ENCODE data around the gene ERG28. TPM values are rescaled to one million over a fixed set of nuclear protein-coding genes. Genes with fewer than 3 reads are reported as not detected.

ERG28 gene
- total RNA-seq, 1 experiment from 2014 or later = 29.1 TPM

GRCh38 chr14:75675265-75675960 is 14.7 kb upstream of the ERG28 start:
- WGBS (ENCODE audit: extremely low coverage, insufficient read length, low lambda C conversion rate) = no CpG with 5 or more reads among the region's 2 CpGs
- no peak overlapping the region for H3K4me2 ChIP-seq (ENCODE audit: insufficient read depth, insufficient read length, low read length)

More at GRCh38 chr14:75675265-75675960, 14.7 kb upstream of the ERG28 start:
- H3K4me1 Mint-ChIP-seq = no peaks in the 10 kb centered on the region
- Histone ChIP-seq H2BK12ac (ENCODE audit: insufficient read length, low read depth, low read length) (no peak overlapping the region), H3K9me3 (ENCODE audit: control insufficient read depth, low read depth, low read length) (no peaks in the 10 kb centered on the region), H2BK15ac (ENCODE audit: low read depth, low read length) (no peak overlapping the region), H3K79me2 (ENCODE audit: insufficient read depth, low read length) (no peaks in the 10 kb centered on the region), H2BK120ac (ENCODE audit: low read depth, low read length, poor library complexity, severe bottlenecking) (no peak overlapping the region), H4K8ac (replicated peaks; ENCODE audit: insufficient read length, low read depth, low read length) (no peak overlapping the region), H2AFZ (ENCODE audit: low read length) (no peak overlapping the region), H2BK5ac (ENCODE audit: insufficient read length, low read length) (no peak overlapping the region), H3K56ac (ENCODE audit: insufficient read length, low read depth, low read length) (no peak overlapping the region), H4K5ac (ENCODE audit: insufficient read length, low read depth, low read length) (no peak overlapping the region), H2AK5ac (ENCODE audit: insufficient read length, low read length) (no peak overlapping the region), H3K4me1 (ENCODE audit: insufficient read depth, low read length) (no peaks in the 10 kb centered on the region), H3K9ac (ENCODE audit: extremely low read depth, insufficient read length, low read length) (no peak overlapping the region), H4K91ac (ENCODE audit: insufficient read length, low read depth, low read length) (no peak overlapping the region), H3K27me3 (ENCODE audit: insufficient read depth, low read length) (no peaks in the 10 kb centered on the region), H3K23ac (ENCODE audit: insufficient read length, low read depth, low read length) (no peak overlapping the region), H3K14ac (ENCODE audit: insufficient read depth, low read length) (no peak overlapping the region), H3K79me1 (ENCODE audit: insufficient read depth, low read depth, low read length, poor library complexity, severe bottlenecking) (no peaks in the 10 kb centered on the region), H3K4ac (ENCODE audit: low read depth, low read length) (no peak overlapping the region), H3K27ac (ENCODE audit: insufficient read length, low read depth, low read length) (no peak overlapping the region), H3K23me2 (ENCODE audit: insufficient read length, low read depth, low read length, poor library complexity, severe bottlenecking) (no peaks in the 10 kb centered on the region), H3K18ac (ENCODE audit: insufficient read length, low read depth, low read length) (no peak overlapping the region), H4K20me1 (ENCODE audit: control insufficient read depth, insufficient read depth, insufficient read length) (no peaks in the 10 kb centered on the region), H3T11ph (ENCODE audit: low read length) (no peak overlapping the region), H2BK20ac (ENCODE audit: low read depth, low read length, poor library complexity, severe bottlenecking) (no peak overlapping the region)
- H3K36me3 Mint-ChIP-seq (ENCODE audit: insufficient read depth in 1 of 3, low read depth in 3 of 3) = peaks cover under 1 to 21% (median 16%) of the 10 kb centered on the region in 3 experiments; a peak in 6 of 7 replicates
- H3K4me3 Mint-ChIP-seq = no peak overlapping the region
- H3K9me3 Mint-ChIP-seq = no peaks in the 10 kb centered on the region
- DNase-seq = no peak
- peak; percentile 61 for TF ChIP-seq CTCF (conservative IDR thresholded peaks at IDR 0.05)
- no peak overlapping the region; a peak in 2 of 7 replicates for H3K27ac Mint-ChIP-seq
- H3K27me3 Mint-ChIP-seq (ENCODE audit: low read depth) = no peaks in the 10 kb centered on the region
